ENCODE data around the gene NFATC1.

The NFATC1 gene

DNA sequence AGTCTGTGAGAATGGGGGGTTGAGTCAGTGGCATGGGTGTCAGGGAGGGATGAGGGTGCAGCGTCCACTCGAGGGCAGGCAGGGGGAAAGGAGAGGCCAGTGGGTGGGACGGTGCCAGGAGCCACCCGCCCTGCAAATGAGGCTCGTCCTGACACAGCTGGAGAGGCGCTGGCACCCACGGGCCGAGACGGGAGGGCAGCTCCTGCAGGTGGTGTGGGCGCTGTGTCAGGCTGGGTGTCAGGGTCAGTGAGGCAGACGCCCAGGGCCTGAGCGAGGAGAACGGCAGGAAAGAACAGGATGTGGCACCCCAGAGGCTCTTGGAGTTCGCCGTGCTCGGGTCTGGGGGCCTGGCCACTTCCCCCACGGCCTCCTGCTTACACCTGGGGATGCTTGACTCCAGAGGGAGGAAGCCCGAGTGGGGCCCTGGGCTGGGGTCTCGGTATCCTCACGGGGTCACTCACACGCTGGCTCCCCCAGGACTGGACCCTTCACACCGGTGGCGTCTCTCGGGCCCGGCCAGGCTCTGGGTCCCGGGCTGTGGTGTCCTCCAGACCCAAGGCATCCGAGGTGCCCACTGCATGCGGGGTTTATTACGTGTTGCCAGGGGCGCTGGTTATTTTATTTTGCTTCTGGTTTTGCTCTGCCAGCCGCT lies 153.4 kb downstream of the NFATC1 start:
- no peaks in the 10 kb centered on the region for H3K9me2 ChIP-seq (replicated peaks; ENCODE audit: control insufficient read depth, low read length)
- H4K20me1 ChIP-seq (ENCODE audit: control insufficient read depth, insufficient read depth, low read depth, low read length): no peaks in the 10 kb centered on the region
- no peaks in the 10 kb centered on the region for H3K9me3 ChIP-seq (ENCODE audit: control insufficient read depth, insufficient read depth, low read length)
- no peak overlapping the region for H3K4me3 ChIP-seq (ENCODE audit: low read length)
- TF ChIP-seq EZH2phosphoT487 (IDR thresholded peaks at IDR 0.05; ENCODE audit: borderline replicate concordance, low read length): no peak
- TF ChIP-seq, protein P1, sequence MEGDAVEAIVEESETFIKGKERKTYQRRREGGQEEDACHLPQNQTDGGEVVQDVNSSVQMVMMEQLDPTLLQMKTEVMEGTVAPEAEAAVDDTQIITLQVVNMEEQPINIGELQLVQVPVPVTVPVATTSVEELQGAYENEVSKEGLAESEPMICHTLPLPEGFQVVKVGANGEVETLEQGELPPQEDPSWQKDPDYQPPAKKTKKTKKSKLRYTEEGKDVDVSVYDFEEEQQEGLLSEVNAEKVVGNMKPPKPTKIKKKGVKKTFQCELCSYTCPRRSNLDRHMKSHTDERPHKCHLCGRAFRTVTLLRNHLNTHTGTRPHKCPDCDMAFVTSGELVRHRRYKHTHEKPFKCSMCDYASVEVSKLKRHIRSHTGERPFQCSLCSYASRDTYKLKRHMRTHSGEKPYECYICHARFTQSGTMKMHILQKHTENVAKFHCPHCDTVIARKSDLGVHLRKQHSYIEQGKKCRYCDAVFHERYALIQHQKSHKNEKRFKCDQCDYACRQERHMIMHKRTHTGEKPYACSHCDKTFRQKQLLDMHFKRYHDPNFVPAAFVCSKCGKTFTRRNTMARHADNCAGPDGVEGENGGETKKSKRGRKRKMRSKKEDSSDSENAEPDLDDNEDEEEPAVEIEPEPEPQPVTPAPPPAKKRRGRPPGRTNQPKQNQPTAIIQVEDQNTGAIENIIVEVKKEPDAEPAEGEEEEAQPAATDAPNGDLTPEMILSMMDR (IDR thresholded peaks at IDR 0.05; ENCODE audit: low read depth, low read length, poor library complexity, severe bottlenecking): no peak
- no peak overlapping the region for H3K27ac ChIP-seq (ENCODE audit: low read depth, low read length)
- H3K4me2 ChIP-seq (ENCODE audit: low read length): no peak overlapping the region
- no peaks in the 10 kb centered on the region for H3K4me1 ChIP-seq (ENCODE audit: control insufficient read depth, low read length)
- no peaks in the 10 kb centered on the region for H3K27me3 ChIP-seq (ENCODE audit: control insufficient read depth, low read length)
- no peaks in the 10 kb centered on the region for H3K79me2 ChIP-seq (ENCODE audit: control insufficient read depth, low read length)
- no peaks in the 10 kb centered on the region for H3K36me3 ChIP-seq (ENCODE audit: control insufficient read depth, low read length)
- H3F3A ChIP-seq (ENCODE audit: control insufficient read depth, insufficient read depth): no peaks in the 10 kb centered on the region

DNA sequence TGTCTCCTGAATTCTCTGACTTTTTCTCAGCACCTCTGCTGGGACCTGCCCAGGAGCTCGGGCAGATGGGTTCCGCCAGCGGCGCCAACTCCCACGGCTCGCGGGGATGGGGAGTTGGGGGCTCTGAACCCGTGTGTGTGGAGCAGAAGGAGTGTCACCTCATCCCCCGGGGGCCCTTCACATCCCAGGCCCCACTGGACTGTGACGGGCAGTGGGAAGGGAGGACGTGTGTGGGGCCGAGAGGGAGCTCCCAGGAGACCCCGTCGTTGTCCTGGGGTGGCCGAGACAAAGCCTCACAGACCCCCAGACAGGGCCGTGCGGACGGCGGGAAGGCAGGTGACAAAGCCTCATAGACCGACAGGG lies 153.9 kb downstream of the NFATC1 start:
- Histone ChIP-seq H3K36me3 (ENCODE audit: control insufficient read depth, low read length) (no peaks in the 10 kb centered on the region), H3K27me3 (ENCODE audit: control insufficient read depth, low read length) (no peaks in the 10 kb centered on the region), H3K4me1 (ENCODE audit: control insufficient read depth, low read length) (no peaks in the 10 kb centered on the region), H3F3A (ENCODE audit: control insufficient read depth, insufficient read depth) (no peaks in the 10 kb centered on the region), H4K20me1 (ENCODE audit: control insufficient read depth, insufficient read depth, low read depth, low read length) (no peaks in the 10 kb centered on the region), H3K9me3 (ENCODE audit: control insufficient read depth, insufficient read depth, low read length) (no peaks in the 10 kb centered on the region), H3K27ac (ENCODE audit: low read depth, low read length) (no peak overlapping the region), H3K4me2 (ENCODE audit: low read length) (no peak overlapping the region), H3K79me2 (ENCODE audit: control insufficient read depth, low read length) (no peaks in the 10 kb centered on the region), H3K9me2 (replicated peaks; ENCODE audit: control insufficient read depth, low read length) (no peaks in the 10 kb centered on the region), H3K4me3 (ENCODE audit: low read length) (no peak overlapping the region)
- TF ChIP-seq, protein P1 (IDR thresholded peaks at IDR 0.05; ENCODE audit: low read depth, low read length, poor library complexity, severe bottlenecking): no peak
- no peak for TF ChIP-seq EZH2phosphoT487 (IDR thresholded peaks at IDR 0.05; ENCODE audit: borderline replicate concordance, low read length)

DNA sequence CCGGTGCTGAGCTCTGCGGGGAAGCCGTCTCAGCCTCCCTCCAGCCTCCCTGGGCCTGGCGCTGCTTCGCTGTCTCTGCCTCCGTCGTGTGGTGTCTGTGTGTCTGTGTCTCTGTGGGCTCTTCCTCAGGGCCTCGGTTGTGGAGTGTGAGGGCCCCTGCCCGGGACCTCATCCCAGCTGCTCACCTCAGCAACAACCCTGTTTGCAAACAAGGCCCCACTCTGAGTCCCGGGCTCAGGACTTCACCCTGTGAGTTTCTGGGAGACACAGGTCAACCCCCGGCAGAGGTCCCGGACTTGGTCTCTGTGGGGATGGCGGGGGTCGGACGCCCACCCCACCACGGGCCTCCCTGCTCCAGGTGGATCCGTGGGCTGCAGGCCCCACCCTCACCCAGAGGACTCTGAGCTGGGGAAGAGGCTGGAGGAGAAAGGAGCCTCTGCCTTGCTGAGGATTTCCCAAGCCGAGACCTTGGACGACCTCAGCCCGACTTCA lies 156.5 kb downstream of the NFATC1 start:
- H3K9me3 ChIP-seq (ENCODE audit: control insufficient read depth, insufficient read depth, low read length): no peaks in the 10 kb centered on the region
- no peaks in the 10 kb centered on the region for H4K20me1 ChIP-seq (ENCODE audit: control insufficient read depth, insufficient read depth, low read depth, low read length)
- no peak overlapping the region for H3K4me2 ChIP-seq (ENCODE audit: low read length)
- H3K9me2 ChIP-seq (replicated peaks; ENCODE audit: control insufficient read depth, low read length): no peaks in the 10 kb centered on the region
- H3K79me2 ChIP-seq (ENCODE audit: control insufficient read depth, low read length): no peaks in the 10 kb centered on the region
- H3K4me3 ChIP-seq (ENCODE audit: low read length): no peak overlapping the region
- no peaks in the 10 kb centered on the region for H3F3A ChIP-seq (ENCODE audit: control insufficient read depth, insufficient read depth)
- no peaks in the 10 kb centered on the region for H3K27me3 ChIP-seq (ENCODE audit: control insufficient read depth, low read length)
- TF ChIP-seq, protein P1 (IDR thresholded peaks at IDR 0.05; ENCODE audit: low read depth, low read length, poor library complexity, severe bottlenecking): no peak
- TF ChIP-seq EZH2phosphoT487 (IDR thresholded peaks at IDR 0.05; ENCODE audit: borderline replicate concordance, low read length): no peak
- H3K27ac ChIP-seq (ENCODE audit: low read depth, low read length): no peak overlapping the region
- no peaks in the 10 kb centered on the region for H3K4me1 ChIP-seq (ENCODE audit: control insufficient read depth, low read length)
- H3K36me3 ChIP-seq (ENCODE audit: control insufficient read depth, low read length): no peaks in the 10 kb centered on the region
